ENCODE measurements around the gene NPC1L1.

Gene NPC1L1

DNA sequence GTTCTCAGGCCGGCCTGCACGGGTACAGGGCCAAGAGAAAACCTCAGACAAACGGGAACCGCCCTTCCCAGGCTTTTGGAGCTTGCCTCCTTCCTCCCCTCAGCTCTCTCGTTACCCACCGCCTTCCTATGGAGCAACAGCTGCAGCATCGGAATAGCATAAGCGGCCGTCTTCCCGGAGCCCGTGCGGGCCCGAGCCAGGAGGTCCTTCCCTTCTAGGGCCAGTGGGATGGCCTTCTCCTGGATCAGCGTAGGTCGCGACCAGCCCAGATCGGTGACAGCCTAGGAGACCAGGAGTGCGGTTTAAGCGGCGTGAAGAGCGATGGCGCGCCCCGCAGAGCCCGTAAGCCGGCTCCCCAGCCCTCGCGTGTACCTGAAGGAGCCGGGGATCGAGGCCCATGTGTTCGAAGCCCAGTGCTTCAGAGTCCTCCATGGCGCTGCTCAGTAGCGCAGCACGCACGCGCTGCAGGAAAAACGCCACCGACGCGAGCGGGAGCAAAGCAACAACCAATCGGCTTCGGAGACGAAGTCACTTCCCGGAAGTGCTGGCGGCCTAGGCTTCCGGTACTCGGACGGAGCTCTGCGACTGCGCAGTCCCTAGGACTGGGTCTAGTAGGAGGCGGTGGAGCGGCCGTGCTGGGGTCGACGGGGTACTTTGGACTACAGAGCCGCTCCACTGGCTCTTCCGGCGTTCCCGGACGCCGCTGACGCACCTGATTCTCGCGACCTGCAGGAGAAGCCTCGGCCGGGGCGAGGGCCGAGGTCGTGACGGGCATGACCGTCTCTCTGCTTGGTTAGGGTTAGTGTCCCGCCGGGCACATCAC lies 32.5 kb upstream of the NPC1L1 start, which contains the start of gene DDX56 (continued):
- TF ChIP-seq, protein P1, sequence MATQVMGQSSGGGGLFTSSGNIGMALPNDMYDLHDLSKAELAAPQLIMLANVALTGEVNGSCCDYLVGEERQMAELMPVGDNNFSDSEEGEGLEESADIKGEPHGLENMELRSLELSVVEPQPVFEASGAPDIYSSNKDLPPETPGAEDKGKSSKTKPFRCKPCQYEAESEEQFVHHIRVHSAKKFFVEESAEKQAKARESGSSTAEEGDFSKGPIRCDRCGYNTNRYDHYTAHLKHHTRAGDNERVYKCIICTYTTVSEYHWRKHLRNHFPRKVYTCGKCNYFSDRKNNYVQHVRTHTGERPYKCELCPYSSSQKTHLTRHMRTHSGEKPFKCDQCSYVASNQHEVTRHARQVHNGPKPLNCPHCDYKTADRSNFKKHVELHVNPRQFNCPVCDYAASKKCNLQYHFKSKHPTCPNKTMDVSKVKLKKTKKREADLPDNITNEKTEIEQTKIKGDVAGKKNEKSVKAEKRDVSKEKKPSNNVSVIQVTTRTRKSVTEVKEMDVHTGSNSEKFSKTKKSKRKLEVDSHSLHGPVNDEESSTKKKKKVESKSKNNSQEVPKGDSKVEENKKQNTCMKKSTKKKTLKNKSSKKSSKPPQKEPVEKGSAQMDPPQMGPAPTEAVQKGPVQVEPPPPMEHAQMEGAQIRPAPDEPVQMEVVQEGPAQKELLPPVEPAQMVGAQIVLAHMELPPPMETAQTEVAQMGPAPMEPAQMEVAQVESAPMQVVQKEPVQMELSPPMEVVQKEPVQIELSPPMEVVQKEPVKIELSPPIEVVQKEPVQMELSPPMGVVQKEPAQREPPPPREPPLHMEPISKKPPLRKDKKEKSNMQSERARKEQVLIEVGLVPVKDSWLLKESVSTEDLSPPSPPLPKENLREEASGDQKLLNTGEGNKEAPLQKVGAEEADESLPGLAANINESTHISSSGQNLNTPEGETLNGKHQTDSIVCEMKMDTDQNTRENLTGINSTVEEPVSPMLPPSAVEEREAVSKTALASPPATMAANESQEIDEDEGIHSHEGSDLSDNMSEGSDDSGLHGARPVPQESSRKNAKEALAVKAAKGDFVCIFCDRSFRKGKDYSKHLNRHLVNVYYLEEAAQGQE (tag by site-specific recombination; IDR thresholded peaks at IDR 0.05): peak; percentile 8; the same call in 1 of the 2 replicates
- TF ChIP-seq ZBTB17 (tag by site-specific recombination; IDR thresholded peaks at IDR 0.05): peak; percentile 78
- peak; percentile 92 for TF ChIP-seq SP2 (tag by site-specific recombination; IDR thresholded peaks at IDR 0.05)
- TF ChIP-seq SP3 (tag by site-specific recombination; IDR thresholded peaks at IDR 0.05): 0 out of 2 replicates have a peak, but pooled peaks have one; percentile 13
- TF ChIP-seq ZNF596 (tag by site-specific recombination; IDR thresholded peaks at IDR 0.05): no peak
- TF ChIP-seq, protein P2, sequence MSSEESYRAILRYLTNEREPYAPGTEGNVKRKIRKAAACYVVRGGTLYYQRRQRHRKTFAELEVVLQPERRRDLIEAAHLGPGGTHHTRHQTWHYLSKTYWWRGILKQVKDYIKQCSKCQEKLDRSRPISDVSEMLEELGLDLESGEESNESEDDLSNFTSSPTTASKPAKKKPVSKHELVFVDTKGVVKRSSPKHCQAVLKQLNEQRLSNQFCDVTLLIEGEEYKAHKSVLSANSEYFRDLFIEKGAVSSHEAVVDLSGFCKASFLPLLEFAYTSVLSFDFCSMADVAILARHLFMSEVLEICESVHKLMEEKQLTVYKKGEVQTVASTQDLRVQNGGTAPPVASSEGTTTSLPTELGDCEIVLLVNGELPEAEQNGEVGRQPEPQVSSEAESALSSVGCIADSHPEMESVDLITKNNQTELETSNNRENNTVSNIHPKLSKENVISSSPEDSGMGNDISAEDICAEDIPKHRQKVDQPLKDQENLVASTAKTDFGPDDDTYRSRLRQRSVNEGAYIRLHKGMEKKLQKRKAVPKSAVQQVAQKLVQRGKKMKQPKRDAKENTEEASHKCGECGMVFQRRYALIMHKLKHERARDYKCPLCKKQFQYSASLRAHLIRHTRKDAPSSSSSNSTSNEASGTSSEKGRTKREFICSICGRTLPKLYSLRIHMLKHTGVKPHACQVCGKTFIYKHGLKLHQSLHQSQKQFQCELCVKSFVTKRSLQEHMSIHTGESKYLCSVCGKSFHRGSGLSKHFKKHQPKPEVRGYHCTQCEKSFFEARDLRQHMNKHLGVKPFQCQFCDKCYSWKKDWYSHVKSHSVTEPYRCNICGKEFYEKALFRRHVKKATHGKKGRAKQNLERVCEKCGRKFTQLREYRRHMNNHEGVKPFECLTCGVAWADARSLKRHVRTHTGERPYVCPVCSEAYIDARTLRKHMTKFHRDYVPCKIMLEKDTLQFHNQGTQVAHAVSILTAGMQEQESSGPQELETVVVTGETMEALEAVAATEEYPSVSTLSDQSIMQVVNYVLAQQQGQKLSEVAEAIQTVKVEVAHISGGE (tag by site-specific recombination; conservative IDR thresholded peaks at IDR 0.05; ENCODE audit: low read depth): peak; percentile 87
- TF ChIP-seq, protein P3, sequence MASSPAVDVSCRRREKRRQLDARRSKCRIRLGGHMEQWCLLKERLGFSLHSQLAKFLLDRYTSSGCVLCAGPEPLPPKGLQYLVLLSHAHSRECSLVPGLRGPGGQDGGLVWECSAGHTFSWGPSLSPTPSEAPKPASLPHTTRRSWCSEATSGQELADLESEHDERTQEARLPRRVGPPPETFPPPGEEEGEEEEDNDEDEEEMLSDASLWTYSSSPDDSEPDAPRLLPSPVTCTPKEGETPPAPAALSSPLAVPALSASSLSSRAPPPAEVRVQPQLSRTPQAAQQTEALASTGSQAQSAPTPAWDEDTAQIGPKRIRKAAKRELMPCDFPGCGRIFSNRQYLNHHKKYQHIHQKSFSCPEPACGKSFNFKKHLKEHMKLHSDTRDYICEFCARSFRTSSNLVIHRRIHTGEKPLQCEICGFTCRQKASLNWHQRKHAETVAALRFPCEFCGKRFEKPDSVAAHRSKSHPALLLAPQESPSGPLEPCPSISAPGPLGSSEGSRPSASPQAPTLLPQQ (tag by site-specific recombination; IDR thresholded peaks at IDR 0.05): peak; percentile 19; the same call in 1 of the 2 replicates
- TF ChIP-seq ZNF341 (tag by site-specific recombination; IDR thresholded peaks at IDR 0.05; ENCODE audit: low read depth): peak; percentile 78
- peak; percentile 78 for TF ChIP-seq YY2 (tag by site-specific recombination; IDR thresholded peaks at IDR 0.05)
- TF ChIP-seq BCL11A (tag by site-specific recombination; IDR thresholded peaks at IDR 0.05; ENCODE audit: low read depth): peak; percentile 42; the same call in 1 of the 2 replicates
- TF ChIP-seq YY1 (tag by site-specific recombination; IDR thresholded peaks at IDR 0.05): peak; percentile 92
- no peak for TF ChIP-seq KLF8 (tag by site-specific recombination; IDR thresholded peaks at IDR 0.05)
- no peak for TF ChIP-seq MYNN (tag by site-specific recombination; IDR thresholded peaks at IDR 0.05; ENCODE audit: borderline replicate concordance)
- TF ChIP-seq, protein P4, sequence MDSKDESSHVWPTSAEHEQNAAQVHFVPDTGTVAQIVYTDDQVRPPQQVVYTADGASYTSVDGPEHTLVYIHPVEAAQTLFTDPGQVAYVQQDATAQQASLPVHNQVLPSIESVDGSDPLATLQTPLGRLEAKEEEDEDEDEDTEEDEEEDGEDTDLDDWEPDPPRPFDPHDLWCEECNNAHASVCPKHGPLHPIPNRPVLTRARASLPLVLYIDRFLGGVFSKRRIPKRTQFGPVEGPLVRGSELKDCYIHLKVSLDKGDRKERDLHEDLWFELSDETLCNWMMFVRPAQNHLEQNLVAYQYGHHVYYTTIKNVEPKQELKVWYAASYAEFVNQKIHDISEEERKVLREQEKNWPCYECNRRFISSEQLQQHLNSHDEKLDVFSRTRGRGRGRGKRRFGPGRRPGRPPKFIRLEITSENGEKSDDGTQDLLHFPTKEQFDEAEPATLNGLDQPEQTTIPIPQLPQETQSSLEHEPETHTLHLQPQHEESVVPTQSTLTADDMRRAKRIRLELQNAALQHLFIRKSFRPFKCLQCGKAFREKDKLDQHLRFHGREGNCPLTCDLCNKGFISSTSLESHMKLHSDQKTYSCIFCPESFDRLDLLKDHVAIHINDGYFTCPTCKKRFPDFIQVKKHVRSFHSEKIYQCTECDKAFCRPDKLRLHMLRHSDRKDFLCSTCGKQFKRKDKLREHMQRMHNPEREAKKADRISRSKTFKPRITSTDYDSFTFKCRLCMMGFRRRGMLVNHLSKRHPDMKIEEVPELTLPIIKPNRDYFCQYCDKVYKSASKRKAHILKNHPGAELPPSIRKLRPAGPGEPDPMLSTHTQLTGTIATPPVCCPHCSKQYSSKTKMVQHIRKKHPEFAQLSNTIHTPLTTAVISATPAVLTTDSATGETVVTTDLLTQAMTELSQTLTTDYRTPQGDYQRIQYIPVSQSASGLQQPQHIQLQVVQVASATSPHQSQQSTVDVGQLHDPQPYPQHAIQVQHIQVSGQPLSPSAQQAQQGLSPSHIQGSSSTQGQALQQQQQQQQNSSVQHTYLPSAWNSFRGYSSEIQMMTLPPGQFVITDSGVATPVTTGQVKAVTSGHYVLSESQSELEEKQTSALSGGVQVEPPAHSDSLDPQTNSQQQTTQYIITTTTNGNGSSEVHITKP (tag by site-specific recombination; IDR thresholded peaks at IDR 0.05): peak; percentile 20; the same call in 1 of the 2 replicates
- TF ChIP-seq ZNF777 (tag by site-specific recombination; IDR thresholded peaks at IDR 0.05; ENCODE audit: borderline replicate concordance): no peak
- peak; percentile 48; the same call in 1 of the 2 replicates for TF ChIP-seq SCRT2 (tag by site-specific recombination; IDR thresholded peaks at IDR 0.05)
- TF ChIP-seq, protein P5, sequence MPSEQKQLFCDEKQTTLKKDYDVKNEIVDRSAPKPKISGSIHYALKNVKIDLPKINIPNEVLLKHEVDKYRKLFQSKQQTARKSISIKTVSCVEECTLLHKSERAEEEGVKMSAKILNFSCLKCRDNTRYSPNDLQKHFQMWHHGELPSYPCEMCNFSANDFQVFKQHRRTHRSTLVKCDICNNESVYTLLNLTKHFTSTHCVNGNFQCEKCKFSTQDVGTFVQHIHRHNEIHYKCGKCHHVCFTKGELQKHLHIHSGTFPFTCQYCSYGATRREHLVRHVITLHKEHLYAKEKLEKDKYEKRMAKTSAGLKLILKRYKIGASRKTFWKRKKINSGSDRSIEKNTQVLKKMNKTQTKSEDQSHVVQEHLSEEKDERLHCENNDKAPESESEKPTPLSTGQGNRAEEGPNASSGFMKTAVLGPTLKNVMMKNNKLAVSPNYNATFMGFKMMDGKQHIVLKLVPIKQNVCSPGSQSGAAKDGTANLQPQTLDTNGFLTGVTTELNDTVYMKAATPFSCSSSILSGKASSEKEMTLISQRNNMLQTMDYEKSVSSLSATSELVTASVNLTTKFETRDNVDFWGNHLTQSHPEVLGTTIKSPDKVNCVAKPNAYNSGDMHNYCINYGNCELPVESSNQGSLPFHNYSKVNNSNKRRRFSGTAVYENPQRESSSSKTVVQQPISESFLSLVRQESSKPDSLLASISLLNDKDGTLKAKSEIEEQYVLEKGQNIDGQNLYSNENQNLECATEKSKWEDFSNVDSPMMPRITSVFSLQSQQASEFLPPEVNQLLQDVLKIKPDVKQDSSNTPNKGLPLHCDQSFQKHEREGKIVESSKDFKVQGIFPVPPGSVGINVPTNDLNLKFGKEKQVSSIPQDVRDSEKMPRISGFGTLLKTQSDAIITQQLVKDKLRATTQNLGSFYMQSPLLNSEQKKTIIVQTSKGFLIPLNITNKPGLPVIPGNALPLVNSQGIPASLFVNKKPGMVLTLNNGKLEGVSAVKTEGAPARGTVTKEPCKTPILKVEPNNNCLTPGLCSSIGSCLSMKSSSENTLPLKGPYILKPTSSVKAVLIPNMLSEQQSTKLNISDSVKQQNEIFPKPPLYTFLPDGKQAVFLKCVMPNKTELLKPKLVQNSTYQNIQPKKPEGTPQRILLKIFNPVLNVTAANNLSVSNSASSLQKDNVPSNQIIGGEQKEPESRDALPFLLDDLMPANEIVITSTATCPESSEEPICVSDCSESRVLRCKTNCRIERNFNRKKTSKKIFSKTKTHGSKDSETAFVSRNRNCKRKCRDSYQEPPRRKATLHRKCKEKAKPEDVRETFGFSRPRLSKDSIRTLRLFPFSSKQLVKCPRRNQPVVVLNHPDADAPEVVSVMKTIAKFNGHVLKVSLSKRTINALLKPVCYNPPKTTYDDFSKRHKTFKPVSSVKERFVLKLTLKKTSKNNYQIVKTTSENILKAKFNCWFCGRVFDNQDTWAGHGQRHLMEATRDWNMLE (tag by site-specific recombination; conservative IDR thresholded peaks at IDR 0.05; ENCODE audit: low read depth): peak; percentile 68
- TF ChIP-seq, protein P6, sequence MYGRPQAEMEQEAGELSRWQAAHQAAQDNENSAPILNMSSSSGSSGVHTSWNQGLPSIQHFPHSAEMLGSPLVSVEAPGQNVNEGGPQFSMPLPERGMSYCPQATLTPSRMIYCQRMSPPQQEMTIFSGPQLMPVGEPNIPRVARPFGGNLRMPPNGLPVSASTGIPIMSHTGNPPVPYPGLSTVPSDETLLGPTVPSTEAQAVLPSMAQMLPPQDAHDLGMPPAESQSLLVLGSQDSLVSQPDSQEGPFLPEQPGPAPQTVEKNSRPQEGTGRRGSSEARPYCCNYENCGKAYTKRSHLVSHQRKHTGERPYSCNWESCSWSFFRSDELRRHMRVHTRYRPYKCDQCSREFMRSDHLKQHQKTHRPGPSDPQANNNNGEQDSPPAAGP (tag by site-specific recombination; IDR thresholded peaks at IDR 0.05): no peak
- no peak for TF ChIP-seq MZF1 (tag by site-specific recombination; IDR thresholded peaks at IDR 0.05; ENCODE audit: borderline replicate concordance)

All from HEK293 (cell line).